Activated gamma-delta T cell treated with anti-CD3 and anti-CD28 coated beads, Interleukin-2, amount 50 U/mL, for 16 hours (primary cell): ENCODE measurements around the gene VIT.
"Not testable (repeated sequence)": the region's sequence is repeated elsewhere in the genome, so short reads cannot be mapped to it uniquely, and the experiment has no call there.

Experiments
- DNase-seq: peaks from one replicate; pipeline ENCODE4 v3.0.0-alpha.2; 2020; ENCODE audit warnings: low read depth

VIT gene

DNA sequence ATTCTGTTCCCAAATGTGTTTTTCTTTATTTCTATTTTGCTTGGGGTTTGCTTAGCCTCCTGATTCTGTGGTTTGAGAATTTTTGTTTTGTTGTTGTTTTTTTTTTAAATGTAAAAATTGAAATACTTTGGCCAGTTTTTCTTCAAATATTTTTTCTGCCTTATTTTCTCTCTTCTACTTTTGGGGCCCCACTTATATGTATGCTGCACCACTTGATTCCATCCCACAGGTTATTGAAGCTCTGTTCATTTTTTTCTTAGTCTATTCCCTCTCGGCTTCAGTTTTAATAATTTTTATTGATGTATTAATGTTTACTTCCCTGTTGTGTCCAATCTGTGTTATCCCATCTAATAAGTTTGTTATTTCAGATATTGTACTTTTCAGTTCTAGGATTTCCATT, 17.7 kb upstream of the VIT start:
- no peak for DNase-seq

DNA sequence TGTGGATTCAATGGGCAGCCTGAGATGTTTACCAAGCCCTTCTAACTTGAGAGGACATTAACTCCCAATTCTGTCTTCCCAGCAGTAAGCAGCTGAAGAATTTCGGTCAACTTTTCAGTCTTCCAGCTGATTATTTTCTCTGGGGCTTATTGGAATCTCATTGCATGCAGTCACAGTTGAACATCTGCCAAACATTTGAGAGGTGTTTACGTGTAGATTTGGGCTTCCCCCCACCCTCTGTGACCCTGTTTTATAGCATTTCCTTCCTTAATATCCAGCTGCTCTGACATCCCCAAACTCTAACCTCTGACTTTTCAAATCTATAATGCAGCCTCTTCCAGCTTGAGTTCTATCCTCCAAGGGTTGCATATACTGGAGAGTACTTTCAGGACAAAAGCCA, 16.5 kb upstream of the VIT start:
- no peak for DNase-seq

DNA sequence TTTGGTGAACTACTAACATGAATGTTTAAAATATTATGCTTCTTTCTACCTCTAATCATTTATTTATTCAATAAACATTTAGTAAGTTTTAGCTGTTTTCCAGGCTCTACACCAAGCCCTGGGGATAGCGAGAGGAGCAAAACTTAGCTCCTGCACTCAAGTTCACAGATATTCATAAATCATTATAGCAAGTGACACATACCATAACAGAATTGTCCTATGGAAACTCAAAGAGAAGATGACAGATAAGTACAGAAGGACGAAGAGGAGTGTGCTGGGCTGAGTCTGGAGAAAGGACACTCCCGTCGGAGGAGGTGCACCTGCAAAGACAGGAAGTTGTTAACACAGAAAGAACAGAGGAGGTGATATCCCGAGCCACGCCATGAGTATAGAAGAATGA, 13.9 kb upstream of the VIT start:
- no peak for DNase-seq

DNA sequence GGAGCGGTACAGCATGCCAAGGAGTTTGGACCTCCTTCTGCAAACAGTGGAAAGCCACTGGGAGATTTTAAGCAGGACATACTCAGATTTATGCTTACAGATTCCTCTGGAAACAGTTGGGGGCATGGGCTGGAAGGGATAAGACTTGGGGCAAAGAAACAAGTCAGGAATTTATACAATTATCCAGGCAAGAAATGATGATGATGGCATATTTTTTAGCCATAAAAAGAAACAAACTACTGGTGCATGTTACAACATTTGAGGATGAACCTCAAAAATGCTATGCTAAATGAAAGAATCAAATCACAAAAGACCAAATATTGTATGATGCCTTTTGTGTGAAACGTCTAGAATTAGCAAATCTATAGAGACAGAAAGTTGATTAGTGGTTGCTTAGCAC, 13.5 kb upstream of the VIT start:
- no peak for DNase-seq

DNA sequence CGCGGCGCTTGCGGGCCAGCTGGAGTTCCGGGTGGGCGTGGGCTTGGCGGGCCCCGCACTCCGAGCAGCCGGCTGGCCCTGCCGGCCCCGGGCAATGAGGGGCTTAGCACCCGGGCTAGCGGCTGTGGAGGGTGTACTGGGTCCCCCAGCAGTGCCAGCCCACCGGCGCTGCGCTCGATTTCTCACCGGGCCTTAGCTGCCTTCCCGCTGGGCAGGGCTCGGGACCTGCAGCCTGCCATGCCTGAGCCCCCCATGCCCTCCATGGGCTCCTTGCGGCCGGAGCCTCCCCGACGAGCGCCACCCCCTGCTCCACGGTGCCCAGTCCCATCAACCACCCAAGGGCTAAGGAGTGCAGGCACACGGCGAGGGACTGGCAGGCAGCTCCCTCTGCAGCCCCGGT, 8.2 kb upstream of the VIT start:
- not testable (repeated sequence) for DNase-seq

DNA sequence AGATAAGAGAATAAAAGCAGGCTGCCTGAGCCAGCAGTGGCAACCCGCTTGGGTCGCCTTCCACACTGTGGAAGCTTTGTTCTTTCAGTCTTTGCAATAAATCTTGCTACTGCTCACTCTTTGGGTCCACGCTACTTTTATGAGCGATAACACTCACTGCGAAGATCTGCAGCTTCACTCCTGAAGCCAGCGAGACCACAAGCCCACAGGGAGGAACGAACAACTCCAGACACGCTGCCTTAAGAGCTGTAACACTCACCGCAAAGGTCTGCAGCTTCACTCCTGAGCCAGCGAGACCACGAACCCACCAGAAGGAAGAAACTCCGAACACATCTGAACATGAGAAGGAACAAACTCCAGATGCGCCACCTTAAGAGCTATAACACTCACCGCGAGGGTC, 7.5 kb upstream of the VIT start:
- not testable (repeated sequence) for DNase-seq

DNA sequence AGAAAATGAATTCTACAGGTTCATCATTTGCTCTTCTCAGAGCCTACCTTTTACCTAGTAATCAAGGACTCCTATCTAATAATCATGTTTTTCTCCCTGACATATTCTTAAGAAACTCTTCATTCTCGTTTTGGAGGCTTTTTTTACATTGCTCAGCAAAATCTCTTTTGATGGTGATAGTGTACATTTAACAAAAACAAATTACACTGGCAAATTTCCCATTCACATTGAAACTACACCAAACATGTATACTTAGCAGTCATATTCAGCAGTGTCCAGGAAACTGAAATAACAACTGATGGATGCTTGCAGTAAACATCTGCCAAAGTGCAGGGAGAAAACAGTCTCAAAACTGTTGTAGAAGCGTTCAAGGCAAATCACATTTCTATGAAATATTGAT, 4.4 kb upstream of the VIT start:
- no peak for DNase-seq

DNA sequence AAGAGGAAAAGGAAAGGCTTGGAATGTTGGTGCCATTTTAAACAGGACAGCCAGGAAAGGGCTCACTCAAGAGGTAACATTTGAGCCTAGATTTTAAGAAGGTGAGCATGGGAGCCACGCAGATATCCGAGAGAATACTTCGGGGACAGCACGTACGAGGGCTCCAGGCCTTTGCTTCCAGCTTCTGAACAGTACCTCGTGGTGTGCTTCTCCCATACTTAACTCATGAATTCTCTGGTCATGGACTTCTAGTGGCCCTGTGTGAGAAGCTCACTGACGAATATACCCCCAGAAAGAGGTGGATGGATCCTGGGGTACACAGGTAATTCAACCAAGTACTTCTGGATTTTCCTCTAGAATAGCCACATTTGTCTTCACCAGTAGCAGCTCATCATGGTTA, 2.7 kb upstream of the VIT start:
- no peak for DNase-seq

DNA sequence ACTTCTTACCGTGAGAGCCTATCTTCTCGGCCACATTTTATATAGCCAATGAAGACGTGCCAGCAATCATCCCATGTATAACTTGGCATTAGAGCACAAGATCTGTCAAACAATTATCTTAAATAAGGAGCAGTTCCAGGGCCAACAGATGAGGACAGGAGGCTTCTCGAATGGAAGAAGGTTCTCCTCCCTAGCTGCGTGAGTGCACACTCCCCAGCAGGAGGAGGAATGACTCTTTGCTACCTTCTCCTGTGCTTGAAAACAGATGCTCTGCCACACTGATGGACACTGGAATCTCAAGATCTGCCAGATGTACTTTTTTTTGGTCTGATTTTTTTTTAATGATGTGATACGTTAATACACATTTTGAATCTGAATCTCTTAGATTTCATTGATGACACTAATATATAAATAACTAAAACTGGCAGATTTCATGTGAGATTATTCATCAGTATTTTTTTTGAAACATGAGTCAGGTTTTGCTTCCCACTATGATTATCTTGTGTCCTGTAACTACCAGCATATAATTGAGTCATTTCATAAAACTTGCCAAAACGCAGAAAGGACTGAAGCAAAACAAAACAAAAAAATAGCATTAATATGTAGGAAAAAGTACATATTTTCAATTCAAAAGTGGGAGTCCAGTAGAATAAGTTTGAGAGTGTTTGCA, 626 bp upstream of the VIT start:
- DNase-seq, result no peak

DNA sequence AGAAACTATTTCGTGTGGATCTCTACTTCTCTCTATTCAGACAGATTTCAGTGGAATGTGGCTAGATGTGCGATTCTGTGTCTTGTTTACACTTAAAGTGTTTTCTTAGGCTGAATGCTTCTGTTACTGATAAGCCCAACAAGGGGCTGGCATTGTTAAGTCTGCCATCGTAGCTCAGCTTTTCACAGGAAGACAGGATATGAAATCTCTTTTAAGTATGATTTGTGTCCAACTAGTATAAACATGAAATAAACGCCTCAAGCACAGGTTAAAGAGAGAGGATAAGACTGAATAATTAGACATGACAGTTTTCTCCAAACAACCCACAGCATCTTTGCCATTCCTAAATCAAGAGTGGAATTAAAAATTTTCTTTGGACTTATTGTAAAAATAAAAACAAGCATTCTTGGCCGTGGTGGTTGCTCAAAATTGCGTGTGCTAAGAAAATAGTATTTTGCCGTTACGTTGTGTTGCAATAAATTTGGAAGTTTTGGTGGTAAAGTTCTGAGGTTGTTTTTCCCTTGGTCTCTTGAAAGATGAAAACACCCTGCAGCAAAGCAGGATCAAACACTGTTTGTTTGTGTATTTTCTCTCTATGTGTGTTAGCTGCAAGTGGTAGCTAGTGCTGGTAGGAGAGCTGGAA, 1.0 kb downstream of the VIT start:
- no peak for DNase-seq

DNA sequence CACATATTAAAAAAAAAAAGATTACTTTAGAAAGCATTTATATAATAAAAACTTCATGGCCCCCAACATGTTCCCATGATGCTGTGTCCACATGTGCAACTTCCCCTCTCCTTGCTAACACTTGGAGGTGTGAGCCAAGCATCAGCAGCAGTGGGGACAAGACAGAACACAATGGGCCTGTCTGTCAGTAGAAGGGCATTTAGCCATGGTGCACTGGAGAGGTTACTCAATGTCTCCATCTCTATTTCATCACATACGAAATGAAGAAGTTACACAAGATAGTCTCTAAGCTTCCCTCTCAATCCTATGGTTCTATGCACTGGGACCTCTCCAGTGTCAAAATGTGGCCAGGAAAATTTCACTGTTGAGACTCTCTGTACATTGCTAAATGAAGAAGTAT, 2.5 kb downstream of the VIT start:
- no peak for DNase-seq

DNA sequence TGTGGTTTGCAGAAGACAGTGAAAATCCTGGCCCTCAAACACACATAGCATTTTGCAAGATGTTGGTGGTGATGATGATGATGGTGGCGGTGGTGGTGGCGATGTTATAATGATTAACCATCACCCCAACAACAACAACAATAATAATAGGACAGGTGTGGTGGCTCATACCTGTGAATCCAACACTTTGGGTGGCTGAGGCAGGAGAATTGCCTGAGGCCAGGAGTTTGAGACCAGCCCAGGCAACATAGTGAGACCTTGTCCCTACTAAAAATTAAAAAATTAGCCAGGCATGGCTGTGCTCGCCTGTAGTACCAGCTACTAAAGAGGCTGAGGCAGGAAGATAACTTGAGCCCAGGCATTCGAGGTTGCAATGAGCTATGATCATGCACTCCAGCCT, 3.8 kb downstream of the VIT start:
- DNase-seq, result no peak

DNA sequence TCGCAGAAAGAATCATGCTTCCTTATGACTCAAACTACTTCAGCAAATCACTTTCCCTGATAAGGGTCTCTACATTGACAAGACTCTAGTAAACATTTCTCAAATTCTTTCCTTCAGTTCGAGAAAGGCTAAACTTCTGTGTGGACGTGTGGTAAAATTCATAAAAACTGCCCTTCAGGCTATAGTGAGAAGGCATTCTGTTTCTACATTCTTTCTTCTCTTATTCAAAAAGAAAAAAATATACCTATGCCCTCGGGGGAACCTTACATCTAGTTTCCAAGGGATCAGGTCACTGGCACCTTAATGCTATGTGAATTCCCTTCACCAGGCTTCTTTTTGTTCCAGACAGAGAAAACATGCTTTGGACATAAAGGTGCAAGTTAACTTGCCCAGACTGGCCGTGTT, 4.9 kb downstream of the VIT start:
- DNase-seq, result no peak

DNA sequence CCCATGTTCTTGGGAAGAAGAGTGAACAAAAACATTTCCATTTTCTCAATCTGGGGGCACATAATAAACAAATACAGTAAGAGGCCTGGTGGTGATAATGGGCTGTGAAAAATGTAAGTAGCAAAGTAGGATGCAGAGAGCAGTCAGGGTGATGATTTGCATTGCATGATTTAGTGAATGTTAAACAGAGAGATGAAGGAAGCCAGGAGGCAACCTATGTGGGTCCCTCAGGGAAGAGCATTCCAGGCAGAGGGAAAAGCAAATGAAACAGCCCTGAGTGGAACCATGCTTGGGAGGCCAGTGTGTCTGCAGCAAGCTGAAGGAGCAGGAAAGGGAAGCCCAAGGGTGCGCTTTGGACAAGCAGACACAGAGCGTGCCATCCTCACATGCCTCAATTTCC, 5.4 kb downstream of the VIT start:
- DNase-seq, result no peak

DNA sequence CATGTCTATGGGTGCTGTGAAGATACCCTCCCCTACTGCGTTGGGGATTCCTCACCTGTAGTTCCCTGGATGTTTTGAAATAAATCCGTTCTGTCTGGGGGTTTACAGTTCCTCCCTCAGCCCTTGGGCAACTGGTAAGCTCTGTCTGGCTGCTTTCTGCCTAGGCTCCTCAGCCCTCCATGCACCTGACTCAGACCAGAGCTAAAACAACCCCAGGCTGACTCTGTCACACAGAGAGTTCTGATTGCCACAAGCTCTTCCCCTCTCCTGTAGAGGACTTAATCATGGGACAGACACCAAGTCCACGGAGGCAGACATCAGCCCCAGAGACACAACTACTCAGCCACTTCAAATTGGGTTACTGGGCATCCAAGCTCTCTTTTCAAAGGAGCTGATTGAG, 6.3 kb downstream of the VIT start:
- DNase-seq, result no peak

DNA sequence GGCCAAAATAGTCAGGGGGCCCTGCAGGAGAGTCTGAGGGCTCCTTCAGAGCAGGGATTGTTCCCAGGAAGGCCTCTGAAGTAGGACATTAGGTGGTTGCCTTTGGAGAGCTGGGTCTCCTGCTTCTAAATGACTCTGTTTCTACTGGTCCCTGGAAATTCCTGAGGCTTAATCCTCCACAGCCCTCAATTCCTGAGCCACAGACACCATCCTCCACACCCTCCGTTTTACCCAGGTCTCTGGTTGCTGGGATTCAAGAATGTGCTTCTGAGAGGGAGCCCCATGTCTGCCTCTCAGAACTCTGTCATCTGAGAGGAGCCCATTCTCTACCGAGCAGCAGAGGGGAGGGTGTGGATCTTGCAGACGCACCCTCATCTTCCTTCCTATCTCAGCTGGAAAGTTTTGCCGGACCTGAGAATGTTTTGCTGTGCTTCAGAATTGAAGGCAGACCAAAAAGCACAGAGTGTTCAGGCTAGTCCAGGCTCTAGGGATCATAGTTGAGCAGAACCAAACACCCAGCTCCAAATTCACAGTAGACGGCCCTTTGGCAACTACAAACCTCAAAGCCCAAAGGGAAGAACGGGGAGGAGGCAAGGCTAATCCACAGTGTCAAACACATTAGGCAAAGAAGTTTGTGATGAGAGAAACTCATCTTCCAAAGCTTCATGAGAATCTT, 8.1 kb downstream of the VIT start:
- no peak for DNase-seq

DNA sequence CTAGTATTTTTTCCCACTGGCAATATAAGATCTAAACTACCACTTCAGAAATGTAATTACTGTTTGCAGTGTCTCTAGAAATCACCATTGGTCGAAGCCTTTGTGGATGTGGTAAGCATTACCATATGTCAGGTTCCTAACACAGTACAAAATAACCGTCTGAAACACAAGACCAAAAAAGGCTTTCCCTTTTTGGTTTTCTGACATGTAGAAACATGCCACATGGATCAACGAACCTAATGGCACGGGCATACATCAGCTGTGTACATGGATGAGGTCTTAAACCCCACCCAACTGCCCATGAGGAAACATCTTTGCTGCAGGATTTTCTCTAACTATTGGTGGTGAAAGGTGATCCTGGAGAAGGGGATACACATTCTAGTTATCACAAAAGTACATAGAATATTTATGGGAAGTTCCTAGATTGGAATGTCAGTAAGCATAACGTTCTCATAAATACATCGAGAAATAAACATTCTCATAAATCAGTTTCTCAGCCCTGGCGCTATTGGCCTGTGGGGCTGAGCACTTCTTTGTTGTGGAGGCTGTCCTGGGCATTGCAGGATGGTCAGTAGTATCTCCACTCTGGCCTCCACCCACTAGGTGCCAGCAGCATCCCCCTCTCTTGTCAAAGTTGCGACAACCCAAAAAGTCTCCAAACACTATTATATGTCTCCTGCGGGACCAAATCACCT, 9.0 kb downstream of the VIT start:
- no peak for DNase-seq

DNA sequence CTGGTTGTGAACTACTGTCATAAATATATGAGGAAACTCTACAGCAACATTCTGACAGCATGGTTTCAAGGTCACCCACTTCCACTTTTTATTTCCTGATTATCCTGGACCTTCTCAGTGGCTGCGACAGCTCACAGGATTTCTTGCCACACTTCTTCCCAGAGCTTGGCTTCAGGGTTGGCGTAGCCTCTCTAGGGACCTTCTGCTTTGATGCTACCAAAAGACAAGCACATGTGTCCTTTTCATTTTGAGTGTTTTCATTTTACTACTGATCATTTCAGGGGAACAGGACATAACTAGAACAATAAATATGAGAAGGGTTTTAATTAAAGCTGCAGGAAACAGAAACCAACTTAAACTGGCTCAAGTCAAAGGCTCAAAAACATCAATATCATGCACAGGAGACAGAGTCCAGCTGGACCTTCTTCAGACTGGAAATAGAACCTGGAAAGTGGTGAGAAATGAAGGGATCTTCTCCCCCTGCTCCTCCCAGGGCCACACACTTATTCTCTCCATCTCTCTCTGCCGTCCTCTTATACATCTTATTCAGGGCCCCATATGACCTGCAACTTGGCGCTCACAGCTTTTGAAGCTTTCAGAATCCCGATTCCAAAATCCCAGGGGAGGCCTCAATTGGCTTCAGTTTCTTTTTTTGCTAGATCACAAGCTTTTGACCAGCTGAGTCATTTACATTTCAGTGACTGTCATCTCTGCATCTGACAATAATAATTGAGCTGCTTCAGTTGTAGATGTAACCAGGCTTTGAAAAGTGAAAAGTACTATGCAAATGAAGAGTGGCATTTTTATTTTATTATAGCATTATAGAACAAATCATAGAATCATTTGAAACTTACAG, 9.7 kb downstream of the VIT start:
- no peak for DNase-seq

DNA sequence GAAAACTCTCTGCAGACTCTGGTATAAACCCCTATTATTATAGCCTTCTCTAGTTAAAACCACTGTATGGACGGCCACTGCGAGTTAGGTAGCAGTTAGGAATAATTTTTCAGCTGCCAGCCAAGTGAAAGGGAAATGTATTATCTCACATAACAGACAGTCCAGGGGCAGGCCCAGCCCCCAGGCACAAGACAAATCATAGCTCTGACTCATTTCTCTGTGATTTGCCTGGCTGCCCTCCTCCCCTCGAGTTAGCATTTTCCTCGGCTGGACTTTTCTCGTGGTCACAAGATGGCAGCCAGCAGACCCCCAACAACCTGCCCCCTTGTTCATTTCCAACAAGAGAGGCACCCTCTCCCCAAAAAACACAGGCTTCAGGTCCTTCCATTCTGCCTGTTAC, 10.5 kb downstream of the VIT start:
- no peak for DNase-seq

DNA sequence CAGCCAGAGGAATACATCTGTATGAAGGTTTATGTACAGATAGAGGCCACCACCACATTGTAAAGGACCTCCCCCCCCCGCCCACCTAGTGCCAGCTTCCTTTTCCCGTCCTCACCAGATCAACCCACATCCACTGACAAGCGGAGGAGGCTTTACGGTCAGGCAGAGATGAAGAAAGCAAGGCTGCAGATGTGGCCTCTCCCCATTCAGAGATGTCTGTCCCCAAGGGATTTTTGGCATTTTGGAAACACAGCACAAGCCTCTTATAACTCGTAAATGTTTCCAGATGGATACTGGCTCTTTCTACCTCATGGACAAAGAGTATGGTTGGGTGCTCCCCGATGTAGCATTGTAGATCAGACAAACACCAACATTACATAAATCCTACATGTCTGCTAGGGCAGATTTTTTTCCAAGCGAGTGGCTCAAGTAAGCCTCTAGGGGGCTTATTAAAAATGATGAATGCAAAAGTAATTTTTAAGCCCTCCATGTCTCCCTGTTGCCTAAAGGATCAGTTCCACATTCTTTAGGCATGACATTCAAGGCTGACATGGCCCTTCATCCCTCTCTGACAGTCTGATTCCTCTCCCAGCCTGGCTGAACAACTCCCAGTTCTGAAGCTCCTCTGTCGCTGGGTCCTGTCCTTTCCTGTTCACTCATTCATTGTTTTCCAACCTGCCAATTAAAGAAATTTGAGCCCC, 11.7 kb downstream of the VIT start:
- no peak for DNase-seq

DNA sequence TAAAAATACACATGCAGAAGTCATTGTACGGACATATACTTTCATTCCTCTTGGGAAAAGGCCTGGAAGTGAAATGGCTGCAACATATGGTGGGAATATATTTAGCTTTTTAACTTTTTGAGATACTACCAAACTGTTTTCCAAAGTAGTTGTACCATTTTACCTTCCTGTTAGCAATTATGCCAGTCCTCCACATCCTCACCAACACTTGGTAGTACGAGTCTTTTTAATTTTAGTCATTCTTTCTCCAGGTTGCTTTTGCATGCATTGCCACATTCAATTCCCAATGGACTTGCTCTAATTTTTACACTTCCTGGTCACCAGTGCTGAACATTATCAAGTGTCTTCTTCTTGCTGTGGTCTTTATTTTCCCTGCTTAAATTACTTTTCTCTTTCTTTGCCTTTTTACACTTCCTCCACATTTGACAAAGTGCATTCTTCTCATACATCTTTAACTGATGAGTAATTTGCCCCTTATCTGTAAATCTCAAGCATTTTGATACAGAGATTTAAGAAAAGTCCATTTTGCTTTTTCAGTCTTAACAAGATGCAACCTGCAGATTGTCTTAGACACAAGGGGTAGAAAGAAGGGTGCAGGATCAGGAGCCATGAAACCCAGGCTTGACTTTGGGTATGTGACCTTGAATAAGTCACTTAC, 14.5 kb downstream of the VIT start:
- DNase-seq, result no peak
